ENCODE results near the gene SLC9C1. TPM values are rescaled to one million over a fixed set of nuclear protein-coding genes. Genes with fewer than 3 reads are reported as not detected.

SLC9C1 gene
- polyA plus RNA-seq, 1 donor (not counting 4 experiments of a cell fraction or from before 2014, with no cell fraction given) = not detected

- FAIRE-seq = no peak
- dilution Hi-C loops (cut with MboI; ENCODE audit: extremely low pct_ligation_motif_present, low sequenced_read_pairs) = loop anchor here (25.0 kb wide), 1 partner anchor 173 kb away; no protein-coding TSS in a partner anchor
Observed at GRCh38 chr3:112339609-112340008, 45.6 kb upstream of the SLC9C1 start.

GRCh38 chr3:112339134-112339533, 45.1 kb upstream of the SLC9C1 start:
- FAIRE-seq (no peak), DNase-seq (ENCODE audit: low read depth, low spot score) (no peak)
- no peaks in the 10 kb centered on the region for H3K36me3 ChIP-seq (ENCODE audit: control insufficient read depth in 2 of 2, extremely low read depth in 1 of 2, insufficient read depth in 2 of 2, low read length in 2 of 2)
- no peak overlapping the region for H3K27ac ChIP-seq (ENCODE audit: control insufficient read depth, insufficient read depth, low read length)
- TF ChIP-seq EZH2 (IDR thresholded peaks at IDR 0.05; ENCODE audit: low read length) (no peak), CTCF (optimal IDR thresholded peaks at IDR 0.05 in 1 of 3, IDR thresholded peaks at IDR 0.05 in 1 of 3, conservative IDR thresholded peaks at IDR 0.05 in 1 of 3; ENCODE audit: extremely low read depth in 1 of 3, insufficient read depth in 2 of 3, low read length in 3 of 3) (no peak)
- H3K9me1 ChIP-seq (ENCODE audit: control insufficient read depth, extremely low read depth, insufficient read depth, low read length) = no peaks in the 10 kb centered on the region
- no peaks in the 10 kb centered on the region for H3K79me2 ChIP-seq (ENCODE audit: control insufficient read depth, insufficient read depth, low read length)
- no peak overlapping the region for H3K4me2 ChIP-seq (ENCODE audit: control insufficient read depth, extremely low read depth, insufficient read depth, low read depth, low read length)
- H3K4me3 ChIP-seq (ENCODE audit: control insufficient read depth in 2 of 3, extremely low read depth in 1 of 3, insufficient read depth in 2 of 3, low read depth in 1 of 3, low read length in 3 of 3) = no peak overlapping the region
- no peaks in the 10 kb centered on the region for H3K9me3 ChIP-seq (ENCODE audit: control insufficient read depth, low read depth, low read length)
- H3K4me1 ChIP-seq (ENCODE audit: control insufficient read depth, extremely low read depth, insufficient read depth, low read length) = no peaks in the 10 kb centered on the region
- no peak overlapping the region for H3K9ac ChIP-seq (ENCODE audit: control insufficient read depth, extremely low read depth, insufficient read depth, low read length)
- H3K27me3 ChIP-seq (ENCODE audit: control insufficient read depth, extremely low read depth, insufficient read depth, low read length) = peaks cover 2% of the 10 kb centered on the region
- dilution Hi-C loops (cut with MboI; ENCODE audit: extremely low pct_ligation_motif_present, low sequenced_read_pairs) = loop anchor here (25.0 kb wide), 1 partner anchor 173 kb away; no protein-coding TSS in a partner anchor
- no peaks in the 10 kb centered on the region for H4K20me1 ChIP-seq (ENCODE audit: control insufficient read depth, extremely low read depth, insufficient read depth, low read length)
- no peak overlapping the region for H2AFZ ChIP-seq (ENCODE audit: control insufficient read depth, low read length)

More at GRCh38 chr3:112339609-112340008, 45.6 kb upstream of the SLC9C1 start:
- Histone ChIP-seq H3K4me2 (ENCODE audit: control insufficient read depth, extremely low read depth, insufficient read depth, low read depth, low read length) (no peak overlapping the region), H3K36me3 (ENCODE audit: control insufficient read depth in 2 of 2, extremely low read depth in 1 of 2, insufficient read depth in 2 of 2, low read length in 2 of 2) (no peaks in the 10 kb centered on the region), H3K9me1 (ENCODE audit: control insufficient read depth, extremely low read depth, insufficient read depth, low read length) (no peaks in the 10 kb centered on the region), H3K27ac (ENCODE audit: control insufficient read depth, insufficient read depth, low read length) (no peak overlapping the region), H3K27me3 (ENCODE audit: control insufficient read depth, extremely low read depth, insufficient read depth, low read length) (no peaks in the 10 kb centered on the region), H3K79me2 (ENCODE audit: control insufficient read depth, insufficient read depth, low read length) (no peaks in the 10 kb centered on the region), H3K4me1 (ENCODE audit: control insufficient read depth, extremely low read depth, insufficient read depth, low read length) (no peaks in the 10 kb centered on the region), H3K9me3 (ENCODE audit: control insufficient read depth, low read depth, low read length) (no peaks in the 10 kb centered on the region), H3K9ac (ENCODE audit: control insufficient read depth, extremely low read depth, insufficient read depth, low read length) (no peak overlapping the region), H3K4me3 (ENCODE audit: control insufficient read depth in 2 of 3, extremely low read depth in 1 of 3, insufficient read depth in 2 of 3, low read depth in 1 of 3, low read length in 3 of 3) (no peak overlapping the region), H4K20me1 (ENCODE audit: control insufficient read depth, extremely low read depth, insufficient read depth, low read length) (no peaks in the 10 kb centered on the region), H2AFZ (ENCODE audit: control insufficient read depth, low read length) (no peak overlapping the region)
- TF ChIP-seq EZH2 (IDR thresholded peaks at IDR 0.05; ENCODE audit: low read length) (no peak), CTCF (optimal IDR thresholded peaks at IDR 0.05 in 1 of 3, IDR thresholded peaks at IDR 0.05 in 1 of 3, conservative IDR thresholded peaks at IDR 0.05 in 1 of 3; ENCODE audit: extremely low read depth in 1 of 3, insufficient read depth in 2 of 3, low read length in 3 of 3) (no peak)
- DNase-seq (ENCODE audit: low read depth, low spot score) = no peak

All from keratinocyte (primary cell).